Suprapubic skin (tissue), 4 donors: ENCODE data around the gene POLR2L. TPM values are rescaled to one million over a fixed set of nuclear protein-coding genes. Genes with fewer than 3 reads are reported as not detected.

Source experiments
- DNase-seq, 2 donors: peaks; one replicate each; pipeline ENCODE4 v3.0.0-alpha.2; 2019; ENCODE audit warnings: low spot score in 2 of 2
- H3K27ac ChIP-seq: fragments of 200-600 bp; sonication (generic); one replicate; pipeline ENCODE4 v1.5.1; 2019
- H3K27me3 ChIP-seq: fragments of 200-600 bp; sonication (generic); one replicate; pipeline ENCODE4 v1.5.1; 2019
- H3K36me3 ChIP-seq: fragments of 200-600 bp; sonication (generic); one replicate; pipeline ENCODE4 v1.5.1; 2019
- H3K4me1 ChIP-seq: fragments of 200-600 bp; sonication (generic); one replicate; pipeline ENCODE4 v1.5.1; 2019
- H3K4me3 ChIP-seq: fragments of 200-600 bp; sonication (generic); one replicate; pipeline ENCODE4 v1.5.1; 2019; ENCODE audit warnings: mild to moderate bottlenecking
- H3K9me3 ChIP-seq: fragments of 200-600 bp; sonication (generic); one replicate; pipeline ENCODE4 v1.5.1; 2019
- EP300 ChIP-seq: sonication (generic); formaldehyde crosslinking; IDR thresholded peaks from one replicate; pipeline ENCODE4 v1.6.1; 2017; ENCODE audit warnings: antibody characterized with exemption
- POLR2A ChIP-seq, 2 donors: fragments of 450-650 bp; IDR thresholded peaks; one replicate each; pipeline ENCODE4 v1.6.1; 2017; ENCODE audit warnings: antibody characterized with exemption in 2 of 2, mild to moderate bottlenecking in 2 of 2, moderate library complexity in 2 of 2
- POLR2AphosphoS5 ChIP-seq, 3 donors: sonication (generic); formaldehyde crosslinking; IDR thresholded peaks; one replicate each; pipeline ENCODE4 v1.6.1; 2017; ENCODE audit warnings: antibody characterized with exemption in 3 of 3
- WGBS: methylation state at CpG from one replicate; pipeline ENCODE4 v1.1.5; 2018; 5-methylcytosine and 5-hydroxymethylcytosine counted together
- total RNA-seq, 4 donors: library from RNA; depleted of rRNA; stranded (reverse); fragments of >200 nt; gene quantifications; one replicate each; pipeline ENCODE4 v1.1.0, GENCODE V29; 2016
- TF ChIP-seq, protein P1 (sequence below), 2 donors: fragments of 200-600 bp in 1 of 2; fragments of 450-650 bp in 1 of 2; sonication (generic) in 1 of 2; IDR thresholded peaks; one replicate each; pipeline ENCODE4 v1.5.1; 2016 to 2019; ENCODE audit warnings: antibody characterized with exemption in 2 of 2, mild to moderate bottlenecking in 1 of 2, moderate library complexity in 1 of 2

POLR2L gene
- total RNA-seq, 4 donors from 2014 or later, result 31.1 to 76.4 (median 56.4) TPM

GRCh38 chr11:854601-855329 lies 12.4 kb upstream of the POLR2L start:
- peaks cover 58% of the 10 kb centered on the region for H3K4me1 ChIP-seq
- H3K4me3 ChIP-seq, result no peak overlapping the region
- DNase-seq, result no peak
- H3K27ac ChIP-seq, result no peak overlapping the region
- no peaks in the 10 kb centered on the region for H3K9me3 ChIP-seq
- WGBS, result 85% methylated on average over 11 of the region's 20 CpGs
- H3K36me3 ChIP-seq, result no peaks in the 10 kb centered on the region
- no peak for TF ChIP-seq POLR2A (IDR thresholded peaks at IDR 0.05)
- H3K27me3 ChIP-seq, result peaks cover 9% of the 10 kb centered on the region

GRCh38 chr11:853682-854448 lies 11.5 kb upstream of the POLR2L start:
- peaks cover 56% of the 10 kb centered on the region for H3K4me1 ChIP-seq
- H3K27ac ChIP-seq, result no peak overlapping the region
- H3K4me3 ChIP-seq, result no peak overlapping the region
- no peaks in the 10 kb centered on the region for H3K36me3 ChIP-seq
- no CpG with 5 or more reads among the region's 27 CpGs for WGBS
- no peak for DNase-seq
- no peaks in the 10 kb centered on the region for H3K9me3 ChIP-seq
- peaks cover 16% of the 10 kb centered on the region for H3K27me3 ChIP-seq
- TF ChIP-seq POLR2AphosphoS5 (IDR thresholded peaks at IDR 0.05), result no peak
- no peak for TF ChIP-seq EP300

GRCh38 chr11:852762-853161 lies 10.4 kb upstream of the POLR2L start:
- H3K4me3 ChIP-seq, result no peak overlapping the region
- TF ChIP-seq POLR2AphosphoS5 (IDR thresholded peaks at IDR 0.05) (no peak), POLR2A (IDR thresholded peaks at IDR 0.05) (no peak), EP300 (no peak)
- TF ChIP-seq, protein P1, sequence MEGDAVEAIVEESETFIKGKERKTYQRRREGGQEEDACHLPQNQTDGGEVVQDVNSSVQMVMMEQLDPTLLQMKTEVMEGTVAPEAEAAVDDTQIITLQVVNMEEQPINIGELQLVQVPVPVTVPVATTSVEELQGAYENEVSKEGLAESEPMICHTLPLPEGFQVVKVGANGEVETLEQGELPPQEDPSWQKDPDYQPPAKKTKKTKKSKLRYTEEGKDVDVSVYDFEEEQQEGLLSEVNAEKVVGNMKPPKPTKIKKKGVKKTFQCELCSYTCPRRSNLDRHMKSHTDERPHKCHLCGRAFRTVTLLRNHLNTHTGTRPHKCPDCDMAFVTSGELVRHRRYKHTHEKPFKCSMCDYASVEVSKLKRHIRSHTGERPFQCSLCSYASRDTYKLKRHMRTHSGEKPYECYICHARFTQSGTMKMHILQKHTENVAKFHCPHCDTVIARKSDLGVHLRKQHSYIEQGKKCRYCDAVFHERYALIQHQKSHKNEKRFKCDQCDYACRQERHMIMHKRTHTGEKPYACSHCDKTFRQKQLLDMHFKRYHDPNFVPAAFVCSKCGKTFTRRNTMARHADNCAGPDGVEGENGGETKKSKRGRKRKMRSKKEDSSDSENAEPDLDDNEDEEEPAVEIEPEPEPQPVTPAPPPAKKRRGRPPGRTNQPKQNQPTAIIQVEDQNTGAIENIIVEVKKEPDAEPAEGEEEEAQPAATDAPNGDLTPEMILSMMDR (IDR thresholded peaks at IDR 0.05), result no peak
- H3K4me1 ChIP-seq, result peaks cover 59% of the 10 kb centered on the region
- WGBS, result 77% methylated on average over 8 of the region's 15 CpGs
- H3K9me3 ChIP-seq, result no peaks in the 10 kb centered on the region
- no peaks in the 10 kb centered on the region for H3K36me3 ChIP-seq
- DNase-seq, result no peak
- no peak overlapping the region for H3K27ac ChIP-seq
- peaks cover 17% of the 10 kb centered on the region for H3K27me3 ChIP-seq

DNA sequence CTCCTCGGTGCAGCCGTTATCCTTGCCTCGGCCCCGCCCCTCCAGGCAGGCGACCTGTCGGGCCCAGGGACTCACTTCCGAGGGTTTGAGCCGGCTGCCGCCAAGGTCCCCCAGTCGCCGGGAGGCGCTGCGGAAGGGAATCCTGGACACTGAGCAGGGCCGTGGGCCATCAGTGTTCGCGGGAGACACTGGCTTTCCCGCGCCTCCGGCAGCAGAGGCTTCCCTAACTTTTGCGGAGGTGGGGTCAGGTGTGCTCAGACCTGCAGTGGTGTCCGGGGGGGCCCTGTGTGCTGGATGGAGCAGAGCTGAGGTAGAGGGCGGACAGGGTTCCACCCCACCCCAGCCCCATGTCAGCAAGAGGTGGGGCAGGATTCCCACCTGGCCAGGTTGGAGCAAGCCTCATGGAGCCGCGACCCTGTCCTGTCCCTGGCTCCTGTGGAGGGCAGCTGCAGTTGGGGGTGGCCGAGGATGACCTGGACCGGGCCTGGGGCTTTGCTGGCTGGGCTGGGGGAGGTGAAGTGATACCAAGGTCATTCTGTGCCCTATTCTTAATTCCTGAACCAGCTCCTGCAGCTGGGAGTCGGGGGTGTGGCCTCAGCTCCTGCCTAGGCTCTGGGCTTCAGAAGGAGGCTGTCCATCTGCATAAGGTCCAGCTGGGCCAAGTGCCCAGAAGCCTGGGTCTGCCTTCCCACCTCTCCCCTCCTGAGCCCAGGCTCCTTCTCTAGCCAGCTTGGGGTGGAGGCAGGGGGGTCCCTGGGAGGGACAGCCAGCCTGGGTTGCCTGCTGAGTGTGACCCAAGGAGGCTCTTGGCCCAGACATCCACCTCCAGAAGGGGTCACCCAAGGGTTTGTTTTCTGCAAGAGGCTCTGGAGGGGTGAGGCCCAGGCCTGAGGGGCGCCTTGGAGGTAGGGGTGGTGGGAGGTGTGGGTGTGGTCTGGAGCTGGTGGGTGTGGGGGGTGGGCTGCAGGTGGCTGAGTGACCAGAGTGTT lies 8.7 kb upstream of the POLR2L start:
- Histone ChIP-seq H3K9me3 (no peaks in the 10 kb centered on the region), H3K4me3 (no peak overlapping the region), H3K4me1 (peaks cover 65% of the 10 kb centered on the region), H3K27ac (no peak overlapping the region), H3K27me3 (peaks cover 17% of the 10 kb centered on the region), H3K36me3 (no peaks in the 10 kb centered on the region)
- WGBS, result 93% methylated on average over 22 of the region's 28 CpGs
- no peak for DNase-seq
- TF ChIP-seq, protein P1 (IDR thresholded peaks at IDR 0.05), result no peak
- TF ChIP-seq EP300 (no peak), POLR2A (IDR thresholded peaks at IDR 0.05) (no peak), POLR2AphosphoS5 (IDR thresholded peaks at IDR 0.05) (no peak)

DNA sequence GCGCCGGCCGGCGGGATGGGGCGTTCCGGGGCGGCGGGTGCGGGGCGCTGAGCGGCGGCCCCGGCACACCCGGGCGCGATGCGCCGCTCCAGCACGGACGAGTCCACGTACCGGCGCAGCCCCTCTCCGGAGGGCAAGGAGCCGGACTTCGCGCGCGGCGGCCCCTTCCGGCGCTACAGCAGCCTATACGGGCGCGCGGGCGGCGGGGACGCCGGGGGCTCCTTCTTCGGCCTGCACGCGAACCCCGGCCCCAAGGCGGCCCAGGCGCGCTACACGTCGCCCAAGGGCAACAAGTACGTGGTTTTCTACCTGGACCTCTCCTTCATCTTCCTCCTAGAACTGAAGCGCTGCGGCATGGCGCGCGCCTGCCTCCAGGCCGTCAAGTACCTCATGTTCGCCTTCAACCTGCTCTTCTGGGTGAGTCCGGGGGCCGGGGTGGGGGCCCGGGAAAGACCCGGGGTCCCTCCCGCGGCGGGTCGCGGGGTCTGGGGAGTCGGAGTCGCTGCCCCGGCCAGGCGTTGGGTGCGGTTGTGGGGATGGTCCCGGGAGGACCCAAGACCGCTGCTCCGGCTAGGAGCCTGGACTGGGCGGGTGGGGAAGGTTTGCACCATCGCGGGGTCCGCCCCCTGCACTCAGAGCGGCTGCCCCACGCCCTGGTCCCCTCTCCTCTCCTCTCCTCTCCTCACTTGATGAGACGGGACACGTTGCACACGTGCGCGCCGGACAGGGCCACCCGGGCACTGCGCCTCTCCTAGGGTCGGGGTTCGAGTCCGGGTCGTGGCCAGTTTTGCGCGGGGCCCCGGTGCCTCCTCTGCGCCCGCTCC lies 7.8 kb upstream of the POLR2L start:
- peaks cover 66% of the 10 kb centered on the region for H3K4me1 ChIP-seq
- 55% methylated on average over 51 of the region's 97 CpGs for WGBS
- no peaks in the 10 kb centered on the region for H3K9me3 ChIP-seq
- H3K27ac ChIP-seq, result no peak overlapping the region
- H3K4me3 ChIP-seq, result peak overlapping the region; percentile 47
- no peaks in the 10 kb centered on the region for H3K36me3 ChIP-seq
- TF ChIP-seq, protein P1 (IDR thresholded peaks at IDR 0.05), result no peak
- TF ChIP-seq POLR2A (IDR thresholded peaks at IDR 0.05), result no peak
- peaks cover 17% of the 10 kb centered on the region for H3K27me3 ChIP-seq
- no peak for DNase-seq
